GM20431 (cell line): ENCODE results near the gene ONECUT1.

Experiments used
- in situ Hi-C: fragments of 300-500 bp; cut with MseI, MboI; formaldehyde crosslinking; loops from one replicate; pipeline ENCODE4 v1.15.0; 2020; ENCODE audit warnings: low sequenced_read_pairs; ENCODE audit not compliant: unreplicated experiment

The ONECUT1 gene

GRCh38 chr15:52737720-52738119, 52.4 kb downstream of the ONECUT1 start:
- in situ Hi-C loops = loop anchor here (25.0 kb wide), 3 partner anchors 125 to 475 kb away; no protein-coding TSS in a partner anchor

- in situ Hi-C loops = loop anchor here (25.0 kb wide), 3 partner anchors 123 to 473 kb away; no protein-coding TSS in a partner anchor
Measured at GRCh38 chr15:52735231-52736089, 54.7 kb downstream of the ONECUT1 start.

GRCh38 chr15:52734329-52734728, 55.8 kb downstream of the ONECUT1 start:
- in situ Hi-C loops = loop anchor here (25.0 kb wide), 3 partner anchors 122 to 472 kb away; no protein-coding TSS in a partner anchor

GRCh38 chr15:52733696-52734255, 56.4 kb downstream of the ONECUT1 start:
- in situ Hi-C loops = loop anchor here (25.0 kb wide), 3 partner anchors 121 to 471 kb away; no protein-coding TSS in a partner anchor

- in situ Hi-C loops = loop anchor here (25.0 kb wide), 3 partner anchors 121 to 471 kb away; no protein-coding TSS in a partner anchor
Measured at GRCh38 chr15:52733088-52733487, 57.0 kb downstream of the ONECUT1 start.

- in situ Hi-C loops = loop anchor here (25.0 kb wide), 3 partner anchors 120 to 470 kb away; no protein-coding TSS in a partner anchor
Measured at GRCh38 chr15:52732551-52732950, 57.6 kb downstream of the ONECUT1 start.

GRCh38 chr15:52731732-52732470, 58.2 kb downstream of the ONECUT1 start:
- in situ Hi-C loops = loop anchor here (25.0 kb wide), 3 partner anchors 120 to 470 kb away; no protein-coding TSS in a partner anchor

- in situ Hi-C loops = loop anchor here (25.0 kb wide), 3 partner anchors 119 to 469 kb away; no protein-coding TSS in a partner anchor
Measured at GRCh38 chr15:52731004-52731403, 59.1 kb downstream of the ONECUT1 start.

- in situ Hi-C loops = loop anchor here (25.0 kb wide), 3 partner anchors 118 to 468 kb away; no protein-coding TSS in a partner anchor
Measured at GRCh38 chr15:52730594-52730993, 59.5 kb downstream of the ONECUT1 start.

- in situ Hi-C loops = loop anchor here (25.0 kb wide), 3 partner anchors 118 to 468 kb away; no protein-coding TSS in a partner anchor
Measured at GRCh38 chr15:52730173-52730572, 60.0 kb downstream of the ONECUT1 start.

GRCh38 chr15:52728899-52729298, 61.2 kb downstream of the ONECUT1 start:
- in situ Hi-C loops = loop anchor here (25.0 kb wide), 3 partner anchors 117 to 467 kb away; no protein-coding TSS in a partner anchor

- in situ Hi-C loops = loop anchor here (25.0 kb wide), 3 partner anchors 116 to 466 kb away; no protein-coding TSS in a partner anchor
Measured at GRCh38 chr15:52727815-52728214, 62.3 kb downstream of the ONECUT1 start.

GRCh38 chr15:52726195-52726594, 63.9 kb downstream of the ONECUT1 start:
- in situ Hi-C loops = loop anchor here (25.0 kb wide), 3 partner anchors 114 to 464 kb away; no protein-coding TSS in a partner anchor

- in situ Hi-C loops = no loop called here
Measured at GRCh38 chr15:52718551-52718950, 71.6 kb downstream of the ONECUT1 start.

- in situ Hi-C loops = no loop called here
Measured at GRCh38 chr15:52717924-52718323, 72.2 kb downstream of the ONECUT1 start.

- in situ Hi-C loops = no loop called here
Measured at GRCh38 chr15:52717481-52717880, 72.7 kb downstream of the ONECUT1 start.

GRCh38 chr15:52716536-52716935, 73.6 kb downstream of the ONECUT1 start:
- in situ Hi-C loops = no loop called here

GRCh38 chr15:52715411-52715810, 74.7 kb downstream of the ONECUT1 start:
- in situ Hi-C loops = no loop called here

- in situ Hi-C loops = no loop called here
Measured at GRCh38 chr15:52714968-52715367, 75.2 kb downstream of the ONECUT1 start.
